PC-3 (cell line): ENCODE results near the gene PRPF31.

ENCODE experiments used
- CTCF ChIP-seq: fragments of 300-600 bp; sonication (generic); conservative IDR thresholded peaks from 2 replicates; pipeline ENCODE4 v1.5.1; 2017; ENCODE audit warnings: antibody characterized with exemption, low read depth, mild to moderate bottlenecking, low read length
- EZH2 ChIP-seq: fragments of 300-600 bp; sonication (generic); IDR thresholded peaks from one replicate; pipeline ENCODE4 v1.6.1; 2017; ENCODE audit warnings: antibody characterized with exemption, mild to moderate bottlenecking, low read length; ENCODE audit not compliant: unreplicated experiment

- TF ChIP-seq EZH2 (no peak), CTCF (no peak)
Measured at GRCh38 chr19:54108496-54108895, 7.1 kb upstream of the PRPF31 start.
